ENCODE results near the gene DACT1. TPM values are rescaled to one million over a fixed set of nuclear protein-coding genes. Genes with fewer than 3 reads are reported as not detected.

Gene DACT1
- total RNA-seq, 1 donor from 2014 or later: 3.0 TPM

- no peak for TF ChIP-seq CTCF (IDR thresholded peaks at IDR 0.05)
- CTCF ChIA-PET: no interaction called here
- POLR2A ChIA-PET: no interaction called here
- Mint-ChIP-seq H3K4me3 (no peak overlapping the region), H3K36me3 (ENCODE audit: low read depth) (no peaks in the 10 kb centered on the region), H3K4me1 (no peaks in the 10 kb centered on the region), H3K9me3 (no peaks in the 10 kb centered on the region), H3K27me3 (no peaks in the 10 kb centered on the region), H3K27ac (no peak overlapping the region)
- intact Hi-C loops (cut with micrococcal nuclease): no loop called here
- DNase-seq: no peak
- ATAC-seq (ENCODE audit: low read depth): no peak
Observed at GRCh38 chr14:58677996-58678395, 40.2 kb downstream of the DACT1 start.

GRCh38 chr14:58680698-58681097 lies 42.9 kb downstream of the DACT1 start:
- H3K27me3 Mint-ChIP-seq: no peaks in the 10 kb centered on the region
- ChIA-PET POLR2A (no interaction called here), CTCF (no interaction called here)
- no peak for DNase-seq
- intact Hi-C loops (cut with micrococcal nuclease): no loop called here
- no peak overlapping the region for H3K4me3 Mint-ChIP-seq
- no peaks in the 10 kb centered on the region for H3K9me3 Mint-ChIP-seq
- TF ChIP-seq CTCF (IDR thresholded peaks at IDR 0.05): no peak
- H3K4me1 Mint-ChIP-seq: no peaks in the 10 kb centered on the region
- H3K36me3 Mint-ChIP-seq (ENCODE audit: low read depth): no peaks in the 10 kb centered on the region
- ATAC-seq (ENCODE audit: low read depth): no peak
- no peak overlapping the region for H3K27ac Mint-ChIP-seq

GRCh38 chr14:58687232-58687795 lies 49.6 kb downstream of the DACT1 start:
- Mint-ChIP-seq H3K27me3 (peaks cover 1% of the 10 kb centered on the region), H3K36me3 (ENCODE audit: low read depth) (no peaks in the 10 kb centered on the region), H3K4me1 (no peaks in the 10 kb centered on the region), H3K9me3 (peaks cover 2% of the 10 kb centered on the region), H3K4me3 (no peak overlapping the region), H3K27ac (no peak overlapping the region)
- no peak for TF ChIP-seq CTCF (IDR thresholded peaks at IDR 0.05)
- intact Hi-C loops (cut with micrococcal nuclease): no loop called here
- CTCF ChIA-PET: no interaction called here
- no peak for DNase-seq
- POLR2A ChIA-PET: no interaction called here
- no peak for ATAC-seq (ENCODE audit: low read depth)

- no peak for ATAC-seq (ENCODE audit: low read depth)
- peaks cover 2% of the 10 kb centered on the region for H3K9me3 Mint-ChIP-seq
- H3K4me3 Mint-ChIP-seq: no peak overlapping the region
- ChIA-PET POLR2A (no interaction called here), CTCF (no interaction called here)
- no peaks in the 10 kb centered on the region for H3K4me1 Mint-ChIP-seq
- intact Hi-C loops (cut with micrococcal nuclease): no loop called here
- H3K36me3 Mint-ChIP-seq (ENCODE audit: low read depth): no peaks in the 10 kb centered on the region
- TF ChIP-seq CTCF (IDR thresholded peaks at IDR 0.05): no peak
- H3K27me3 Mint-ChIP-seq: peaks cover 1% of the 10 kb centered on the region
- DNase-seq: no peak
- H3K27ac Mint-ChIP-seq: no peak overlapping the region
Observed at GRCh38 chr14:58690801-58691516, 53.2 kb downstream of the DACT1 start.

- no peak for ATAC-seq (ENCODE audit: low read depth)
- no peaks in the 10 kb centered on the region for H3K36me3 Mint-ChIP-seq (ENCODE audit: low read depth)
- ChIA-PET CTCF (no interaction called here), POLR2A (no interaction called here)
- H3K4me3 Mint-ChIP-seq: no peak overlapping the region
- no peaks in the 10 kb centered on the region for H3K4me1 Mint-ChIP-seq
- DNase-seq: no peak
- no peaks in the 10 kb centered on the region for H3K9me3 Mint-ChIP-seq
- no peaks in the 10 kb centered on the region for H3K27me3 Mint-ChIP-seq
- intact Hi-C loops (cut with micrococcal nuclease): no loop called here
- TF ChIP-seq CTCF (IDR thresholded peaks at IDR 0.05): no peak
- no peak overlapping the region for H3K27ac Mint-ChIP-seq
Observed at GRCh38 chr14:58693048-58693447, 55.3 kb downstream of the DACT1 start.
